HG02763 (cell line): ENCODE results near the gene KIF3C.
"Not testable (repeated sequence)": the region's sequence is repeated elsewhere in the genome, so short reads cannot be mapped to it uniquely, and the experiment has no call there.

Experiments
- ATAC-seq: cut with Tn5 transposase; IDR thresholded peaks from one replicate; pipeline ENCODE4 v1.9.1; 2021; ENCODE audit warnings: mild to moderate bottlenecking, moderate library complexity; ENCODE audit not compliant: unreplicated experiment

Gene KIF3C

GRCh38 chr2:25982273-25982967, at the start of gene KIF3C:
Gene KIF3C, minus strand, starts transcription at chr2:25982497. Its CDS starts 580 bp downstream, at chr2:25981917.
- ATAC-seq, result no peak

- ATAC-seq, result not testable (repeated sequence)
Measured at GRCh38 chr2:26028083-26028482, 45.8 kb upstream of the KIF3C start.

GRCh38 chr2:26025509-26025908, 43.2 kb upstream of the KIF3C start:
- ATAC-seq, result no peak

- ATAC-seq, result no peak
Measured at GRCh38 chr2:26024260-26024659, 42.0 kb upstream of the KIF3C start.

- ATAC-seq, result no peak
Measured at GRCh38 chr2:26020231-26020640, 37.9 kb upstream of the KIF3C start.

- ATAC-seq, result no peak
Measured at GRCh38 chr2:26018184-26019055, 36.1 kb upstream of the KIF3C start.

GRCh38 chr2:26017464-26018183, 35.3 kb upstream of the KIF3C start:
- no peak for ATAC-seq

- ATAC-seq, result not testable (repeated sequence)
Measured at GRCh38 chr2:26016706-26017045, 34.4 kb upstream of the KIF3C start.

GRCh38 chr2:26016012-26016705, 33.9 kb upstream of the KIF3C start:
- ATAC-seq, result no peak

GRCh38 chr2:26013668-26014067, 31.4 kb upstream of the KIF3C start:
- no peak for ATAC-seq

- ATAC-seq, result no peak
Measured at GRCh38 chr2:26011990-26012856, 29.9 kb upstream of the KIF3C start.

- ATAC-seq, result no peak
Measured at GRCh38 chr2:26011609-26011989, 29.3 kb upstream of the KIF3C start.

- no peak for ATAC-seq
Measured at GRCh38 chr2:26010943-26011342, 28.6 kb upstream of the KIF3C start.

GRCh38 chr2:26009567-26009963, 27.3 kb upstream of the KIF3C start:
- ATAC-seq, result no peak

- no peak for ATAC-seq
Measured at GRCh38 chr2:26008851-26009566, 26.7 kb upstream of the KIF3C start.

GRCh38 chr2:26008095-26008494, 25.8 kb upstream of the KIF3C start:
- ATAC-seq, result no peak

- no peak for ATAC-seq
Measured at GRCh38 chr2:26002632-26003310, 20.5 kb upstream of the KIF3C start.

GRCh38 chr2:26001743-26002351, 19.6 kb upstream of the KIF3C start:
- no peak for ATAC-seq
